Left lobe of liver (tissue), 2 donors: ENCODE results near the gene DGKZ. TPM values are rescaled to one million over a fixed set of nuclear protein-coding genes. Genes with fewer than 3 reads are reported as not detected.
"Not testable (repeated sequence)": the region's sequence is repeated elsewhere in the genome, so short reads cannot be mapped to it uniquely, and the experiment has no call there.

Source experiments
- ATAC-seq: fragments of 200-7000 bp; cut with Tn5 transposase; one replicate; pipeline ENCODE4 v1.9.1; 2020; ENCODE audit warnings: mild to moderate bottlenecking, moderate library complexity
- DNase-seq: peaks from one replicate; pipeline ENCODE4 v3.0.0-alpha.2; 2020; ENCODE audit warnings: low spot score
- total RNA-seq: library from RNA; stranded (reverse); gene quantifications from one replicate; pipeline ENCODE4 v1.2.1, GENCODE V29; 2021
- donor health status: DM: no; HTN: no; CAD: no; lungs with moderate emphysema.
- donor health status: DM: no; HTN: yes; CAD: no.

The DGKZ gene
- total RNA-seq, 1 donor from 2014 or later = 13.0 TPM

DNA sequence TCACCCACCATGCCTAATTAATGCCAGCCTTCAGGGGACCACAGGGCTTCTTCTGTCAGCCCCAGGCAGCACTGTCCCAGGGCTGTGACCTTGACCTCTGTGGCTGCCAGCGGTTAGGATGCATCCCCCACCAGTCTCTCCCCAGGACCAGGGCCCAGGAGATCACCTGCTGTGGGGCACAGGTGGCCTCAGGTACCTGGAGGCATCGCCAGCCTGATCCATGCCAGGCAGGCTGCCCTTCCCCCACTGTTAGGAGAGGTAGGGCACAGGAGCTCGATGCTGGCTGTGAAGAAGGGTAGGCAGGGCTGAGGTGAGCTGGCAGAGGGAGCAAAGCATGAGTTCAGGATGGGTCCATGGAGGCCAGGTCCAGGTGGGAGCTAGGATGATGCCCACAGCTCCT is 17.5 kb downstream of the DGKZ start:
- DNase-seq = no peak
- no peak for ATAC-seq

DNA sequence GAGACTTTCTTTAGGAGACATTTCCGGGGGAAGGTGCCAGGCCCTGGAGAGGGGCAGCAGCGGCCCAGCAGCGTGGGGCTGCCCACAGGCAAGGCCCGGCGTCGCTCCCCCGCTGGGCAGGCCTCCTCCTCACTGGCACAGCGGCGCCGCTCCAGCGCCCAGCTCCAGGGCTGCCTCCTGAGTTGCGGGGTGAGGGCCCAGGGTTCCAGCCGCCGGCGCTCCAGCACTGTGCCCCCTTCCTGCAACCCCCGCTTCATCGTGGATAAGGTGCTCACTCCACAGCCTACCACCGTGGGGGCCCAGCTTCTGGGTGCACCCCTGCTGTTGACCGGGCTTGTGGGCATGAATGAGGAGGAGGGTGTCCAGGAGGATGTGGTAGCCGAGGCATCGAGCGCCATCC is 19.0 kb downstream of the DGKZ start:
- DNase-seq (no peak), ATAC-seq (no peak)

DNA sequence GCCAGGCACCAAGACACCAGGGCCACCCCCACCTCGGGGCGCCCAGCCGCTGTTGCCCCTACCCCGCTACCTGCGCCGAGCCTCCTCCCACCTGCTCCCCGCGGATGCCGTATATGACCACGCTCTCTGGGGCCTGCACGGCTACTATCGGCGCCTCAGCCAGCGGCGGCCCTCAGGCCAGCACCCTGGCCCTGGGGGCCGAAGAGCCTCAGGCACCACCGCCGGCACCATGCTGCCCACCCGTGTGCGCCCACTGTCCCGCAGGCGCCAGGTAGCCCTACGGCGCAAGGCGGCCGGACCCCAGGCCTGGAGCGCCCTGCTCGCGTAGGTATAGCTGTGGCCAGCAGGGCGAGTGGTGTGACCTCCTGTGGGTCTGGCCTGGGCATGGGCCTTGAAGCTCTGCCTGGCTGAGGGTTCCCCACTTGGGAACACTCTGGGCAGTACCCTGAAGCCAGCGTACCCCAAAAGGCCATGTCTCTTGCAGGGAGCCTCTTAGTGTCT is 19.4 kb downstream of the DGKZ start:
- ATAC-seq (no peak), DNase-seq (no peak)

- ATAC-seq (peak; percentile 74), DNase-seq (no peak)
Observed at GRCh38 chr11:46367244-46367915, 20.1 kb downstream of the DGKZ start.

GRCh38 chr11:46367916-46368267 is 20.6 kb downstream of the DGKZ start:
- no peak for ATAC-seq
- no peak for DNase-seq

GRCh38 chr11:46369458-46370152 is 22.3 kb downstream of the DGKZ start:
- ATAC-seq (peak; percentile 66), DNase-seq (no peak)

GRCh38 chr11:46370253-46370652 is 23.0 kb downstream of the DGKZ start:
- ATAC-seq (no peak), DNase-seq (no peak)

GRCh38 chr11:46371262-46371661 is 24.0 kb downstream of the DGKZ start:
- DNase-seq, ATAC-seq: not testable (repeated sequence)

- DNase-seq = no peak
- no peak for ATAC-seq
Observed at GRCh38 chr11:46372086-46372485, 24.8 kb downstream of the DGKZ start.

GRCh38 chr11:46372501-46372900 is 25.2 kb downstream of the DGKZ start:
- ATAC-seq, DNase-seq: not testable (repeated sequence)

DNA sequence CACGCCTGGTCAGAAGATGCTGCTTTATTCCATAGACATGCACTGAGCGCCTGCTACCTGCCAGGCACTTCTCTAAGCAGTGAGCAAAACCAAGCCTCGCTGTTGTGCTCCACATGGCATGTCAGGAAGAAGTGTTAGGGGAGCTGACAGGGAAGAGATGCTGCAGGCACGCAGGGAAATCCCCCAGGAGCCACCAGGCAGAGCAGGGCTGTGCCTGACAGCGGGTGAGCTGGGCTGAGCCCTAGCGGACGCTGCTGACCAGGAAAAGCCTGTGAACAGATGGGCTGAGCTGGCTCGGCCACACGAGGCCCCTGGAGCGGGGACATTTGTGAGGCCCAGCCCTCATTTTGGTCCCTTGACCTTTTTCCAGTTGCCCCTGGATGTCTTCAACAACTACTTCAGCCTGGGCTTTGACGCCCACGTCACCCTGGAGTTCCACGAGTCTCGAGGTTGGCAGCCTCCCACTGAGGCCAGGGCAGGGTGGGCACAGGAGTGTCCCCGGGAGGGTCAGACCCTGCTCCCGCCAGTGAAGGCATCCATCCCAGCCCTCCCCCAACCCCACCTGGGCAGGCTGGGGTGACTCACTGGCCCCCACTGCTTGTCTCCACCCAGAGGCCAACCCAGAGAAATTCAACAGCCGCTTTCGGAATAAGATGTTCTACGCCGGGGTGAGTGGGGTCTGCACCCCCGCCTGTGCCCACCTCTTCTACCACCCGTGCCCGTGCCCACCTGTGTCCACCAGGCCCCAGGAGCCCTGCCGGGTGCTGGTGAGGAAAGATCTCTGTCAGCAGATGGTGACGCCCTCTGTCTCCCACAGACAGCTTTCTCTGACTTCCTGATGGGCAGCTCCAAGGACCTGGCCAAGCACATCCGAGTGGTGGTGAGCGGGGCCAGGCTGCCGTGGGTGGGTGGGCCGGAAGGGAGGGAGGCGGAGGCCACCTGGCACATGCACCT is 26.8 kb downstream of the DGKZ start:
- no peak for DNase-seq
- no peak for ATAC-seq

- DNase-seq (no peak), ATAC-seq (no peak)
Observed at GRCh38 chr11:46374815-46375214, 27.6 kb downstream of the DGKZ start.

- no peak for DNase-seq
- ATAC-seq = no peak
Observed at GRCh38 chr11:46375392-46376101, 28.3 kb downstream of the DGKZ start.

DNA sequence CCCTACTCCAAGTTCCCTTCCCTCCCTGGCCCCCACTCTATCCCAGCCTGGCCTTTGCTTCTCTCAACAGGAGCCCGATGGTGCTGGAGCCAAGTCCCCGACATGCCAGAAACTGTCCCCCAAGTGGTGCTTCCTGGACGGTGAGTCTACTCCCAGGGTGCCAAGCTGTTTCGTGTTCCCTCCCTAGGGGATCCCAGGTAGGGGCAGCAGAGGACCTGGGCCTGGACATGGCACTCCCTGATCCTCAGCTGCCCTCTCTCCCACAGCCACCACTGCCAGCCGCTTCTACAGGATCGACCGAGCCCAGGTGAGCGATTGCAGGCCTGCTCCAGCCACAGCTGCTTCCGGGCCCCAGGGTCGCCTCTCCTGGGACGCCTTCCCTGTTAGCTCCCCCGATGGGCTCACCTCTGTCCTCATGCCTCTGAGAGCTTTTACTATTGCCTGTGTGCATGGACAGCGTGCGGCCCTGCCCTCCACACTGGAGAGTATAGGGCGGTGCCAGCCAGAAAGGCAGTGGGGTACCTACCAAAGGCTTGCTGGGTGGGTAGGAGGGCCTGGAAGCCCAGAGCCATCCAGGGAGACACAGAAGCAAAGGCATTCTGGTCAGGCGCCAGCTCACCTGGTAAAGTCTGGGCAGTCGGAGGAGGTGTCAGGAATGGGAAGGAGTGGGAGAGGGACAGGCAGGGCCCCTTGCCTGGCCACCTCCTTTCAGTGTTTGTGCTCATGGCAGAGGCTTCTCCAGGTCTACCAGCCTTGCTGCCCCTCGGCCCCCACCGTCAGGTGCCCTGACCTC is 29.2 kb downstream of the DGKZ start:
- ATAC-seq = no peak
- DNase-seq = no peak

- DNase-seq (no peak), ATAC-seq (no peak)
Observed at GRCh38 chr11:46377290-46377689, 30.0 kb downstream of the DGKZ start.

DNA sequence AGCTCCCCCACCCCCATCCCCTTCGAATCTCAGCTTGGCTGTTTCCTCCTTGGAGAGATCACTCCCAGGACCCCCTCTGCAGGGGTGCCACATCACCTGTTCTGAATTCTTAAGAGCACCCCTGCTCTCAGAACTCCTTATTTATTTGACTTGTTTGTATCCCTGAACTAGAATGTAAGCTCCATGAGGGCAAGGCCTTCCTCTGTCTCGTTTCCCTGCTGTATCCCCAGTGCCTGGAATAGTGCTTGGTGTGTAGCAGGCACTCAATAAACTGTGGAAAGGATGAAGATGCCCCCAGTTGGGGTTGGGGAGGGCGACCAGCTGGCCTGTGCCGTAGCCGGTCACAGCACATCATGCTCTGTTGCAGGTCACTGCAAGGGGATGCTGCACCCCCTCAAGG is 30.6 kb downstream of the DGKZ start:
- ATAC-seq = no peak
- no peak for DNase-seq

DNA sequence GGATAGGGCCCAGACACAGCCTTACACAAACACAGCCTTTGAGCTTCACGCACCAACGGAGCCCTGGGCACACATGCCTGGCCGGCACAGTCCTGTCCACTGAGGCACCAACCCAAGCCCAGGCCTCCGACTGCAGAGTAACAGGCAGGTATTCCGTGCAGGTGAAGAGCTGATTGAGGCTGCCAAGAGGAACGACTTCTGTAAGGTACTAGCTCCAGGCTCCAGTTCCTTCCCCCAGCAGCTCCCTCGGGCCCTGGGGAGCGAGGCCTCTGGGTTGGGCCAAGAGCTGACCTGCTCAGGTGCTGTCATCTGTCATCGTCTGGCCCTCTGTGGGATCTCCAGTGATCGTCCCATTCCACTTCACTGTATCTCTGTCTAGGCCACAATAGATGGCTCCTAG is 31.0 kb downstream of the DGKZ start:
- no peak for ATAC-seq
- no peak for DNase-seq

DNA sequence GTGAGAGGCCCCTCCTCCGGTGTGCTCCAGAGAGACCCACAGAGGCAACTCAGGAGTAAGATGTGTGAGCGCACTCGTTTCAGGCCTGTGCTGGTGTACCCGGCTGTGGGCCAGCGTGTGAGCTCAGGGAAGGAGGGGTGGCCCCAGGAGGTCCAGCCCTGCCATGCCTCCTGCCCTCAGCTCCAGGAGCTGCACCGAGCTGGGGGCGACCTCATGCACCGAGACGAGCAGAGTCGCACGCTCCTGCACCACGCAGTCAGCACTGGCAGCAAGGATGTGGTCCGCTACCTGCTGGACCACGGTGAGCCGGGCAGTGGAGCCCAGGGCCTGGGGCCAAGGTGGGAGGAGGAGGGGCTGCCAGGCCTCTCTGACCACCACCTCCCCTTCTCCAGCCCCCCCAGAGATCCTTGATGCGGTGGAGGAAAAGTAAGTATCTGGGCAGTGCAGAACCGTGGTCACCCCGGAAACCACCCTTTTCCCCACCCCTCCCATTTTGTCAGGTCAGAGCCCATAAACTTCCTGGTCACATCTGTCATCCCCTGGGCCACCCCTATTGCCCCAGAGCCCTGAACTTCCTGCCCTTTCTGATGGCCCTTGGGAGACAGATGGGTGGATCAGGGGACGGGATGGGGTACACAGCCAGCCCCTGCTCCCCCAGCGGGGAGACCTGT is 31.7 kb downstream of the DGKZ start:
- ATAC-seq (no peak), DNase-seq (no peak)
